ENCODE measurements around the gene ROBO1.
"Not testable (repeated sequence)": the region's sequence is repeated elsewhere in the genome, so short reads cannot be mapped to it uniquely, and the experiment has no call there.

Gene ROBO1

GRCh38 chr3:79369306-79369705, 398.5 kb downstream of the ROBO1 start:
- DNase-seq (ENCODE audit: low spot score): no peak

DNA sequence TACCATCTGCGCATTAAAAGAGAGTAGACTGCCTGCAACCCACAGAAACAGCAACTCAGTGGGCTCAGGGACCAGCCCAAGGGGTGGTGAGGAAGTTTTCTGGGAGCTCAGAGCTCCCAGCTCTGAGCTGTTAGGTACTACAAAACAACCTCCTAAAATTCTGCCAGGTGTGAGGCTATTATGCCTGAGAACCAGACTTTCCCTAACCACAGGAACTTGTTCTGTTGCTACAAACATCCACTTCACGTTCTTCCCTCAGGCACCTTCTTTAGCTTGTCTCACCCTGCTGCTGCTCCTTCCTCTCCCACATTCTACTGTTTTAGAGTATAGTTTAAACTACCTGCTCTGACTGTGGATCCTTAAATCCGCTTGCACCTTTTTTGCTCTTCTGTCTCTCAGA, 399.4 kb downstream of the ROBO1 start:
- no peak for DNase-seq (ENCODE audit: low spot score)

DNA sequence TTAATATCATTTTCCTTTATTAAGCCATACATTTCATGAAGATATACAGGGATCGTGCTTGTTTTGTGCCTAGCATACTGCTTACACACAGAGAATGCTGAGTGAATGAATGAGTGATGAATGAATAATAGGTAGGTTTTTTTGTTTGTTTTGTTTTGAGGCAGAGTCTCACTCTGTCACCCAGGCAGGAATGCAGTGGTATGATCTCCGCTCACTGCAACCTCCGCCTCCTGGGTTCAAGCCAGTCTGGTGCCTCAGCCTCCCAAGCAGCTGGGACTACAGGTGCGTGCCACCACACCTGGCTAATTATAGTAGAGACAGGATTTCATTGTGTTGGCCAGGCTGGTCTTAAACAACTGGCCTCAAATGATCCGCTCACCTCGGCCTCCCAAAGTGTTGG, 400.0 kb downstream of the ROBO1 start:
- DNase-seq (ENCODE audit: low spot score): no peak

DNA sequence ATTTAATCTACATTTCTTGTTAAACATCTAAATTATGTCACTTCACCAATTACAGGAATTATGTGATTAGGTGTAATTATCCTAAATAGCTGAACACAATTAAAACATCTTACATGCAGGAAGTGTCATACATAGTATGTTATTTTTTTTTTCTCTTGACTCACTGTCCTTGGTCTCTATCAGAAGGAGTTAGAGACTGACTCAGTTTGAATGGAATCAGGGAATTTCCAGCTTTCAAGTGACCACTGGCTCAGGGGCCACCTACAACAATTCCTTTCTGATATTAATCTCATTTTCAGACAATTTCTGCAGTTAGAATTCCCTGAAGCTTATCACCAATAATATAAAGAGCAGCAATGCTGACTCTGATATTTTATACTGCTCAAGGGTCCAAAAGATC, 400.7 kb downstream of the ROBO1 start:
- no peak for DNase-seq (ENCODE audit: low spot score)

DNA sequence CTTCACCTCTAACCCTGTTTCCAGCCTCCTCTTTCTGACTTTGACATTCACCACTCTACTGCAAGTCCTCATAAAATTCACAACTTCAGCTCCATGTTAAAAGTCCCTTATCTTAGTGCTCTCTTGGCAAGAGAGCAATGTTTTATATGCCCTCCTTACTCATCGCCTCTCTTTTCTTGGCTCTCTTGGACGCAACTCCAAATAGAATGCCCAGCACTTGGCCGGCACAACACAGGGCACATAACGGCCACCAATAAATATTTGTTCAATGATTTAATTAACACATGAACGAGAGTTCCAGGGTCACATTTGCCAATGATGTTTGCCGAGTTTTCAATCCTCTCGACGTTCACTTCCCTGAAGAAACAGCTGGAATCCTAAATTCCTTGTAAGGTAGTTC, 401.4 kb downstream of the ROBO1 start:
- no peak for DNase-seq (ENCODE audit: low spot score)

GRCh38 chr3:79364784-79365183, 403.0 kb downstream of the ROBO1 start:
- DNase-seq (ENCODE audit: low spot score): no peak

DNA sequence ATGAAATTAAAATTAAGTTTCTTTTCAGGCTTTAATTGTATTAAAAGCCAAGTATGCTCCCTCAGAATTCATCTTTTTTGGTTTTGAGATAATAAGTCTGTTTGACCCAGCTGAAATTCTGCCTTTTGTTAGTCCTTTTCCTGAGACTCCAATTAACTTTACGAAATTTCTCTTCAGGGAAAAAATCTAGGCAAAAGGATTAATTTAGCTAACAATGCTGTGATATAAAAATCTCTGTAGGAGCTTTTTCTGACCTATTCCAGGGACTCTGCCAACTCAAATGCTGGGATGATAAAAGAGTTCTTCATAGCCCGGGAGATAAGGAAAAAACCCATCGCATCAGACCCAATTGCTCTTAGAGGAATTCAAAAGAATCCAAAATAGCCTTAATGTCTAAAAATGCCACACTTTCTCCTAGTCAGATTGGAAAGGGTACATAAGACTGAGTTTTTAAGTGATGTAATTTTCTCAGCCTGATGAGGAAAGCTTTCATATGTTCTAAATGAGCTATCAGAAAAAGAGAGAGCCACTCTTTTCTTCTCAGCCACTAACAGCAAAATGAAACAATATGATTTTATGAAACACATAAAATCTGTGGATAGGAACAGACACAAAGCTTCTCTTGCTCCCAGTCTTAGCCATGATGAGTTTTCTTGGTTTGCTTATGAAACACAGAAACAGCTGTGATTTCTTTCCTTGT, 405.1 kb downstream of the ROBO1 start:
- no peak for DNase-seq (ENCODE audit: low spot score)

- peak; percentile 54 for DNase-seq (ENCODE audit: low spot score)
Measured at GRCh38 chr3:79361748-79362378, 405.9 kb downstream of the ROBO1 start.

- no peak for DNase-seq (ENCODE audit: low spot score)
Measured at GRCh38 chr3:79358327-79358726, 409.5 kb downstream of the ROBO1 start.

- DNase-seq (ENCODE audit: low spot score): no peak
Measured at GRCh38 chr3:79354179-79354688, 413.6 kb downstream of the ROBO1 start.

DNA sequence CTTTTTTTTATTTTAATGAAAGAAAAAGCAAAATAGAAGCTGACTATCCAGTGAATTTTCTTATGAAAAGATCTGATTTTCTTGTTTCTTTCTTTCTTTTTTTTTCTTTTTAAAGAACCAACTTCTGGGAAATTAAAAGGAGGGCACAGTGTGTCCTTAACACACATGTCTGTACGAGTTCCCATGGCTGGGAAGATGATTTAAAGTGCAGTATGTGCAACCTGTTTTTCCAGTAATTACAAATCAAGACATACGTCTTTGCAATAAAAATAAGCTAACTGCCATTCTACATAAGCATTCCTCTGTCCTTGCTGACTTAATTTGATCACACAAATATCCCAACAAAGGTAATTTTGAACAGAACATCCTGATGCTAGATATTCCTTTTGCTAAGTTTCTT, 416.1 kb downstream of the ROBO1 start:
- no peak for DNase-seq (ENCODE audit: low spot score)

GRCh38 chr3:79344876-79345871, 422.6 kb downstream of the ROBO1 start:
- no peak for DNase-seq (ENCODE audit: low spot score)

DNA sequence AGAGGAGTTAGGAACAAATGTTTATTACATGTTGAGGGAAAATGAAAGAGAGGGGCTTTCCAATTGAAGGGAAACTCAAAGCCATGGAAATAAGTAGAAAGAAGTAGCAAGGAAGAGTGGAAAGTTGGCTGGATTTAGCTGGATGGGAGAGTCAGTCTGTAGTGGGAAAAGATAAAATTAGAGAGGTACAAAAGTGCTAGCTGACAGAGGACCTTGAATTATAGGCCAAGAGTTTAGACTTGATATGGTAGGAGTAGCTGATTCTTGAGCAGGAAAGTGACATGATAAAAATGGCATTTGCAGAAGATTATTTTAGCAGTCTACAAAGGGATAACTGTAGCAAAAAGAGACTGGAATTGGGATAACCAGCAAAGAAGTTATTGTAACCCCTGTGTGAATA, 425.8 kb downstream of the ROBO1 start:
- no peak for DNase-seq (ENCODE audit: low spot score)

- DNase-seq (ENCODE audit: low spot score): no peak
Measured at GRCh38 chr3:79339846-79340245, 428.0 kb downstream of the ROBO1 start.

GRCh38 chr3:79337798-79338197, 430.0 kb downstream of the ROBO1 start:
- DNase-seq (ENCODE audit: low spot score): no peak

DNA sequence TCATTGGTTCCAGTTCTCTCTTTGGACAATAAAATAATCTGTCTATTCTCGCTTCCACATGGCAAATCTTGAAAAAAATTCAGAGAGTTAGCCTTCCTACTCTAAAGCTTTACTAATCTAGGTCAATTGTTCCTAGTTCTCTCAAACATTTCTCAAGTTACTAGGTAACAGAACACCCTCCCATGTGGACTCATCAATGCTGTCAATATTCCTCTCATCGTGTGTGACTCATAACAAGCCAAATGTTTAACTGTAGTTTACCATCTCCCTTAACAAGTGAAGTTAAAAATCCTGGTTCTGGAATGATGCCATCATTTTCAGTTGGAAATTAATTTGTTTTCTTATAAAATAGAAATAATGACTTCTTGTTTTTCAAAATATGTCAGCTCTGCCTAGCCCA, 438.6 kb downstream of the ROBO1 start:
- DNase-seq (ENCODE audit: low spot score): peak; percentile 58

GRCh38 chr3:79326642-79327041, 441.2 kb downstream of the ROBO1 start:
- DNase-seq (ENCODE audit: low spot score): no peak

DNA sequence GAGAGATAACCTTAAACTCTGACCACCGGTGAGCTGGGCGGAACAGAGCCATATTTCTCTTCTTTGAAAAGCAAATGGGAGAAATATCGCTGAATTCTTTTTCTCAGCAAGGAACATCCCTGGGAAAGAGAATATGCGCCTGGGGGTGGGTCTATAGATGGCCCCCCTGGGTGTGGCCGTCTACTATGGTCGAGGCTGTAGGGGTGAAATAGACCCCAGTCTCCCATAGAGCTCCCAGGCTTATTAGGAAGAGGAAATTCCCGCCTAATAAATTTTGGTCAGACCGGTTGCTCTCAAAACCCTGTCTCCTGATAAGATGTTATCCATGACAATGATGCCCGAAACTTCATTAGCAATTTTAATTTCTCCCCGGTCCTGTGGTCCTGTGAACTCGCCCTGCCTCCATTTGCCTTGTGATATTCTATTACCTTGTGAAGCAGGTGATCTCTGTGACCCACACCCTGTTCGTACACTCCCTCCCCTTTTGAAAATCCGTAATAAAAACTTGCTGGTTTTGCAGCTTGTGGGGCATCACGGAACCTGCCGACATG, 441.9 kb downstream of the ROBO1 start:
- not testable (repeated sequence) for DNase-seq (ENCODE audit: low spot score)

GRCh38 chr3:79317551-79318518, 450.0 kb downstream of the ROBO1 start:
- DNase-seq (ENCODE audit: low spot score): no peak

GRCh38 chr3:79314962-79315361, 452.8 kb downstream of the ROBO1 start:
- DNase-seq (ENCODE audit: low spot score): no peak

GRCh38 chr3:79314544-79314943, 453.3 kb downstream of the ROBO1 start:
- no peak for DNase-seq (ENCODE audit: low spot score)

Data from Ammon's horn (tissue), 1 donor.